Activated CD4-positive, alpha-beta T cell treated with anti-CD3 and anti-CD28 coated beads for 36 hours (primary cell): ENCODE results near the gene USP9Y. TPM values are rescaled to one million over a fixed set of nuclear protein-coding genes. Genes with fewer than 3 reads are reported as not detected.

ENCODE experiments used
- ATAC-seq: fragments of 200-7000 bp; cut with Tn5 transposase; one replicate; pipeline ENCODE4 v1.10.0; 2021; ENCODE audit warnings: mild to moderate bottlenecking, moderate library complexity
- CTCF ChIA-PET: fragments of 350-600 bp; sonication (Branson Sonifier 250); formaldehyde crosslinking; loops from one replicate; lab custom pipeline; 2021; ENCODE audit warnings: antibody characterized with exemption; lab: Charles Lee
- POLR2A ChIA-PET: fragments of 350-600 bp; sonication (Branson Sonifier 250); formaldehyde crosslinking; loops from one replicate; lab custom pipeline; 2021; ENCODE audit warnings: antibody characterized with exemption, inconsistent platforms; lab: Charles Lee
- DNase-seq: peaks from one replicate; pipeline ENCODE4 v3.0.0-alpha.2; 2020
- H3K27ac Mint-ChIP-seq: one replicate; pipeline ENCODE4 v1.8.0; 2021; ENCODE audit warnings: mixed read lengths
- H3K27me3 Mint-ChIP-seq: one replicate; pipeline ENCODE4 v1.8.0; 2021; ENCODE audit warnings: mixed read lengths
- H3K36me3 Mint-ChIP-seq: one replicate; pipeline ENCODE4 v1.8.0; 2021; ENCODE audit warnings: low read depth, mixed read lengths
- H3K4me1 Mint-ChIP-seq: one replicate; pipeline ENCODE4 v1.8.0; 2021; ENCODE audit warnings: mixed read lengths
- H3K4me3 Mint-ChIP-seq: one replicate; pipeline ENCODE4 v1.8.0; 2021; ENCODE audit warnings: mild to moderate bottlenecking, moderate library complexity, mixed read lengths
- H3K9me3 Mint-ChIP-seq: one replicate; pipeline ENCODE4 v1.8.0; 2021; ENCODE audit warnings: low read depth, mixed read lengths
- intact Hi-C, 2 experiments: fragments of 100-400 bp; cut with DNase I in 1 of 2; cut with micrococcal nuclease in 1 of 2; formaldehyde crosslinking; loops; one replicate each; pipeline versions ENCODE4 v1.14.2 to v1.15.1; 2022 to 2024; cut with DNase I, micrococcal nuclease
- total RNA-seq, 2 experiments: library from RNA; stranded (reverse); gene quantifications; one replicate each; pipeline ENCODE4 v1.2.3, GENCODE V29; 2021

Gene USP9Y
- total RNA-seq, 2 experiments from 2014 or later, result 15.0 to 17.6 TPM

DNA sequence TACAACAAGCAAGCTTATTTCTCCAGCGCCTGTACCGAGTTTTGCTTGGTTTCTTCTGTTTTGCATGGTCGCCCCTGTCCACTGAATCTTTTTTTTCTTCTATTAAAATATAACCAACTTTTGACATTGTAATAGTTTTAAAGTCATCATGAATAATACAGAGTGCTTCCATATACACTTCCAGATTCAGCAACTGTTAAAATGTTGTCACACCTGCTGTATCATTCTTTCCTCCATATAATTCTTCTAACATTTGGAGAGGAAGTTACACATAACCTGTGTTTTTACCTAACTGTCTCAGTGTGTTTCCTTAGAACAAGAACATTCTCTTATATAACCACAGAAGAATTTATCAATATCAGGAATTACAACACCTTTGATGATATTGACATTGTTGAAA is 83.5 kb downstream of the USP9Y start:
- ChIA-PET POLR2A (no interaction called here), CTCF (no interaction called here)
- no peaks in the 10 kb centered on the region for H3K27me3 Mint-ChIP-seq
- ATAC-seq (no peak), DNase-seq (no peak)
- peaks cover 28% of the 10 kb centered on the region for H3K36me3 Mint-ChIP-seq
- no peak overlapping the region for H3K4me3 Mint-ChIP-seq
- intact Hi-C loops, result no loop called here
- H3K9me3 Mint-ChIP-seq, result no peaks in the 10 kb centered on the region
- no peak overlapping the region for H3K27ac Mint-ChIP-seq
- peaks cover 2% of the 10 kb centered on the region for H3K4me1 Mint-ChIP-seq

DNA sequence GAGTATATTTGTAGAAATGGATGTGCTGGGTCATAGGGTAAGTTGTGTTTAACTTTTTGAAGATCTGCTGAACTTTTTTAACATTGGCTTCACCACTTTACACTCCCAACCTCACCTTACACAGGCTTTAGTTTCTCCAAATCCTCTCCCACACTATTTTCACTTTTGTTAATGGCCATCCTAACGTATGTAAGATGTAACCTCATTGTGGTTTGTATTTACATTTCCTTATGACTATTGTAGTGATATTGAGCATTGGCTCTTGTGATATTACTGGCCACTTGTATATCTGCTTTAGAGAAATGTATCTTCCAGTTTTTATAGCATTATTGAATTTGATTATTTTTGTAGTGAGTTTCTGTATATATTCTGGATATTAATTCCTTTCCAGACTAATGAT is 93.0 kb downstream of the USP9Y start:
- Mint-ChIP-seq H3K27me3 (no peaks in the 10 kb centered on the region), H3K4me1 (peaks cover 6% of the 10 kb centered on the region), H3K9me3 (no peaks in the 10 kb centered on the region), H3K36me3 (peaks cover 29% of the 10 kb centered on the region), H3K27ac (no peak overlapping the region), H3K4me3 (no peak overlapping the region)
- DNase-seq (no peak), ATAC-seq (peak; percentile 49)
- ChIA-PET CTCF (no interaction called here), POLR2A (no interaction called here)
- intact Hi-C loops, result no loop called here

DNA sequence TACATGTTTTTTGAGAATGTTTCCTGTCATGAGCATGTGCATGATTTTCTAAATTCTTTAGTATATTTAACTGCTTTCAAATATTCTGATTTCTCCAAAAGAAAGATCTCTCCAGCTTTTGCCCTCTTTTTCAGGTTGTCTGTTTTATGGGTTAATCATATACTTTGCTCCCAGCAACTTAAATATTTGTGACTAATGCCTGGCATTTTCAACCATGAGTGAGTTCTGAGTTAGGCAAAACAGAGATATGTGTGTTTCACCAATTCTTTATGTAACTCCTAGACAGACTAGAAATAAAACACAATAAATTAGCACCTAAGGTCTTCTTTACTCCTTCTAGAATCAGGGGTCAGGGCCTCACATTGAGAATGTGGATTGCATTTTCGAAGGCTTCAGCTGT is 107.0 kb downstream of the USP9Y start:
- no peak overlapping the region for H3K27ac Mint-ChIP-seq
- H3K9me3 Mint-ChIP-seq, result no peaks in the 10 kb centered on the region

DNA sequence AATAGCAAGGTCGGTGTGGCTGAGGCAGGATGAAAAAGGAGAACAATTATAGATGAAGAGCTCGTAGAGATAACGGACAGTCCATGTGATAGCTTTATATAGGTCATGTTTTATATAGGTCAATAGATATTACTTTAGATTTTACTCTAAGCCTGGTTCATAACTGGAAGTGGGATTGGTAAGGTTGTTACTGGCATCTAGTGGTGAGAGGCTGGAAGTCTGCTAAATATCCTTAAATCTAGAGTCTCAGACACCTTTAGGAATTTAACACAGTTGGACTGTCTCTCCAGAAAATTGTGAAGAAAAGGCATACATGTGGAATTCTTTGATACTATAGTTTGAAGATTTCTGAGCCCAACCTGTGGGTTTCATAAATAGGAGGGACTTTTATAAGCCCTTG is 108.0 kb downstream of the USP9Y start:
- no peaks in the 10 kb centered on the region for H3K9me3 Mint-ChIP-seq
- peaks cover 10% of the 10 kb centered on the region for H3K36me3 Mint-ChIP-seq

More for the DNA sequence above, 107.0 kb downstream of the USP9Y start:
- Mint-ChIP-seq H3K4me1 (peaks cover 3% of the 10 kb centered on the region), H3K27me3 (no peaks in the 10 kb centered on the region), H3K4me3 (no peak overlapping the region), H3K36me3 (peaks cover 12% of the 10 kb centered on the region)
- intact Hi-C loops, result no loop called here
- POLR2A ChIA-PET, result no interaction called here
- no peak for ATAC-seq
- DNase-seq, result no peak
- CTCF ChIA-PET, result interaction anchor here (1.1 kb wide), 1 partner anchor 11 kb away, joined by 3 read pairs; no protein-coding TSS in a partner anchor

GRCh38 chrY:12823408-12823807 is 122.4 kb downstream of the USP9Y start:
- no peak overlapping the region for H3K4me3 Mint-ChIP-seq
- DNase-seq (no peak), ATAC-seq (no peak)
- no peaks in the 10 kb centered on the region for H3K9me3 Mint-ChIP-seq
- H3K4me1 Mint-ChIP-seq, result no peaks in the 10 kb centered on the region
- POLR2A ChIA-PET, result no interaction called here
- CTCF ChIA-PET, result interaction anchor here (0.5 kb wide), 1 partner anchor 151 kb away, joined by 3 read pairs; no protein-coding TSS in a partner anchor
- H3K36me3 Mint-ChIP-seq, result peaks cover 6% of the 10 kb centered on the region
- no peak overlapping the region for H3K27ac Mint-ChIP-seq
- intact Hi-C loops, result no loop called here
- no peaks in the 10 kb centered on the region for H3K27me3 Mint-ChIP-seq

More for the DNA sequence above, 108.0 kb downstream of the USP9Y start:
- ChIA-PET CTCF (interaction anchor here (0.8 kb wide), 1 partner anchor 14 kb away, joined by 3 read pairs; no protein-coding TSS in a partner anchor), POLR2A (no interaction called here)
- Mint-ChIP-seq H3K27ac (no peak overlapping the region), H3K4me1 (peaks cover 3% of the 10 kb centered on the region), H3K27me3 (no peaks in the 10 kb centered on the region), H3K4me3 (no peak overlapping the region)
- ATAC-seq (no peak), DNase-seq (no peak)
- intact Hi-C loops, result no loop called here

DNA sequence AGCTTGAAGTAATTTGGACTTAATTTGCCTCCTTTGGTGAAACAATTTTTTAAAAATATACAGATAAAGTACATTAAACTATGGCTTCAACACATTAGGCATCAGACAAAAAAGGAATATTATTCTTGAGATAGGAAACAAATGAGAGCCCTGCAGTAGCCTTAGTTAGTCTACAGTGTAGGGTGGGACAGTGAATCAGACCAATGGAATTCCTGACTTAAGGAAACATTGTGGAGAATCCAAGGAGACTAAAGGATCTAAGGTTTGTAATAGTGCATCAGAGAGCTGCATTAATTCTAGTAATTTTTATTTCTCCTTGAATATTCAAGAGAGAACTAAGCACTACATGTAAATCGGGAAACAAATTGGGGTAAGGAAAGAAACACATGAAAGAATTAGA is 125.8 kb downstream of the USP9Y start:
- POLR2A ChIA-PET, result interaction anchor here (0.8 kb wide), 1 partner anchor 19 kb away, joined by 11 read pairs; no protein-coding TSS in a partner anchor
- intact Hi-C loops, result no loop called here
- H3K9me3 Mint-ChIP-seq, result no peaks in the 10 kb centered on the region
- ATAC-seq (no peak), DNase-seq (no peak)
- no peak overlapping the region for H3K27ac Mint-ChIP-seq
- no peaks in the 10 kb centered on the region for H3K4me1 Mint-ChIP-seq
- H3K4me3 Mint-ChIP-seq, result no peak overlapping the region
- H3K27me3 Mint-ChIP-seq, result no peaks in the 10 kb centered on the region
- CTCF ChIA-PET, result interaction anchor here (0.6 to 1.4 kb wide), 3 partner anchors 22 to 517 kb away, joined by 3 read pairs; no protein-coding TSS in a partner anchor
- peaks cover 8% of the 10 kb centered on the region for H3K36me3 Mint-ChIP-seq

GRCh38 chrY:12833284-12833683 is 132.3 kb downstream of the USP9Y start:
- no peak for DNase-seq
- no peaks in the 10 kb centered on the region for H3K9me3 Mint-ChIP-seq
- peaks cover 3% of the 10 kb centered on the region for H3K4me1 Mint-ChIP-seq
- ATAC-seq, result peak; percentile 53
- ChIA-PET POLR2A (no interaction called here), CTCF (no interaction called here)
- intact Hi-C loops, result no loop called here
- H3K27ac Mint-ChIP-seq, result no peak overlapping the region
- H3K36me3 Mint-ChIP-seq, result peaks cover 6% of the 10 kb centered on the region
- H3K27me3 Mint-ChIP-seq, result no peaks in the 10 kb centered on the region
- H3K4me3 Mint-ChIP-seq, result no peak overlapping the region

GRCh38 chrY:12837550-12837949 is 136.5 kb downstream of the USP9Y start:
- Mint-ChIP-seq H3K27ac (no peak overlapping the region), H3K4me1 (peaks cover 5% of the 10 kb centered on the region), H3K27me3 (no peaks in the 10 kb centered on the region), H3K36me3 (peaks cover 1% of the 10 kb centered on the region), H3K9me3 (no peaks in the 10 kb centered on the region), H3K4me3 (no peak overlapping the region)
- ChIA-PET CTCF (no interaction called here), POLR2A (interaction anchor here (0.6 kb wide), 1 partner anchor 176 kb away, joined by 3 read pairs; no protein-coding TSS in a partner anchor)
- no peak for DNase-seq
- no peak for ATAC-seq
- intact Hi-C loops, result no loop called here

GRCh38 chrY:12841368-12841767 is 140.3 kb downstream of the USP9Y start:
- Mint-ChIP-seq H3K4me3 (no peak overlapping the region), H3K9me3 (no peaks in the 10 kb centered on the region), H3K4me1 (peaks cover 3% of the 10 kb centered on the region), H3K36me3 (peaks cover 7% of the 10 kb centered on the region), H3K27ac (no peak overlapping the region), H3K27me3 (no peaks in the 10 kb centered on the region)
- ChIA-PET POLR2A (no interaction called here), CTCF (interaction anchor here (0.8 kb wide), 1 partner anchor 754 kb away, joined by 3 read pairs; no protein-coding TSS in a partner anchor)
- intact Hi-C loops, result no loop called here
- ATAC-seq (no peak), DNase-seq (no peak)

DNA sequence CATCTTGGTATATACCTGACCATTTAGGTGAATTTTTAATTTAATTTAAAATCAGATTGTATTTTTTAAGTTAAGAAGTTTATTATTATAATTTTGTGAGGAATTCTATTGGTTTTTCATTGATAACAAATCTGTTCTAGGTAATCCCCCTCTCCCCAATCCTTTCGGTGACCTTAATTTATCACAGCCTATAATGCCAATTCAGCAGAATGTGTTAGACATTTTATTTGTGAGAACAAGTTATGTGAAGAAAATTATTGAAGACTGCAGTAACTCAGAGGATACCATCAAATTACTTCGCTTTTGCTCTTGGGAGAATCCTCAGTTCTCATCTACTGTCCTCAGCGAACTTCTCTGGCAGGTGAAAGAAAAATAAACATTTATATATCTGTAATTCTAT is 145.8 kb downstream of the USP9Y start:
- H3K27ac Mint-ChIP-seq, result no peak overlapping the region

DNA sequence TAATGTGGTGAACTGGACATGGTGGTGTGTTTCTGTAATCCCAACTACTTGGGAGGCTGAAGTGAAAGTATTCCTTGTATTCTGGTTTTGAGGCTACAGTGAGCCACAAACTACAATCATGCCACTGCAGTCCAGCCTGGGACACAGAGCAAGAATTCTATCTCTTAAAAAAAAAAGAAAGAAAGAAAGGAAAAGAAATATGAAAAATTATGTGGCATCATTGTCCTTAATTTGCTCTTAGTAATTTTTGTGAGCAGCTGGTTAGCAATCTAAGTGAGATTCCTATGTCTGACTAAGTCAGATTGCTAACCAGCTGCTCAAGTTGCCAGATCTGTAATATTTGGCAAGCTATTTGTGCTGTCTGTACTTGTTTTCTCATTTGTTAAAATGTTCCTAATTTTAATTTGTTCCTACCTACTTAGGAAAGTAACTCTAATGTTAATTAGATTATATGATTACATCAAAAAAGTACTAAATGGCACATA is 154.8 kb downstream of the USP9Y start:
- H3K9me3 Mint-ChIP-seq, result no peaks in the 10 kb centered on the region
- ChIA-PET POLR2A (no interaction called here), CTCF (no interaction called here)
- no peaks in the 10 kb centered on the region for H3K4me1 Mint-ChIP-seq
- no peaks in the 10 kb centered on the region for H3K27me3 Mint-ChIP-seq
- H3K4me3 Mint-ChIP-seq, result no peak overlapping the region
- DNase-seq (no peak), ATAC-seq (no peak)
- H3K36me3 Mint-ChIP-seq, result peaks cover 12% of the 10 kb centered on the region
- intact Hi-C loops, result no loop called here
- no peak overlapping the region for H3K27ac Mint-ChIP-seq

More for the DNA sequence above, 145.8 kb downstream of the USP9Y start:
- DNase-seq, result no peak
- no peak overlapping the region for H3K4me3 Mint-ChIP-seq
- POLR2A ChIA-PET, result no interaction called here
- no peaks in the 10 kb centered on the region for H3K9me3 Mint-ChIP-seq
- H3K4me1 Mint-ChIP-seq, result no peaks in the 10 kb centered on the region
- no peaks in the 10 kb centered on the region for H3K27me3 Mint-ChIP-seq
- H3K36me3 Mint-ChIP-seq, result peaks cover 34% of the 10 kb centered on the region
- intact Hi-C loops, result no loop called here
- CTCF ChIA-PET, result no interaction called here
- no peak for ATAC-seq

DNA sequence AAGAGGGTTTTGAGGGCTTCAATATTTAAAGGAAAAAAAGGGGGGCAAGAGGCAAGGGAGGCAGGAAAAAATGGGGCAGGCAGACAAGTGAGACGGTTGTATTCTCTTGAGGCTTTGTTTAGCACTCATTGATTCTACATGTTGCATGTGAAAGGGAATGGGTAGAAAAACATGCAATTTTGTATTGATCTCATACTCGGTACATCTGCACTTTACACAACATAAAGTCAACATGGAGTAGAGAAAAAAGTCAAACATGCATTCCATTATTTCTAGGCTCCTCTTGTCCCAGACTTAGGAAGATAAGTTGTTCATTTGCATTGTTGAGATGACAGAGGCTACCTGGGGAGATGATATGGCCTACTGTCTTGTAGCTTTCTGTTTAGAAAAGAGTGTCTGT is 166.9 kb downstream of the USP9Y start:
- ATAC-seq (no peak), DNase-seq (no peak)
- intact Hi-C loops, result no loop called here
- H3K36me3 Mint-ChIP-seq, result no peaks in the 10 kb centered on the region
- H3K27me3 Mint-ChIP-seq, result no peaks in the 10 kb centered on the region
- ChIA-PET POLR2A (no interaction called here), CTCF (no interaction called here)
- H3K4me3 Mint-ChIP-seq, result no peak overlapping the region
- no peak overlapping the region for H3K27ac Mint-ChIP-seq
- H3K4me1 Mint-ChIP-seq, result no peaks in the 10 kb centered on the region
- no peaks in the 10 kb centered on the region for H3K9me3 Mint-ChIP-seq
